K562 (cell line): ENCODE measurements around the gene TSPOAP1. TPM values are rescaled to one million over a fixed set of nuclear protein-coding genes. Genes with fewer than 3 reads are reported as not detected.

ENCODE experiments used
- BACH1 ChIP-seq: fragments of 200-800 bp; sonication (Bioruptor generic); IDR thresholded peaks from 2 replicates; pipeline ENCODE4 v1.6.1; 2016; ENCODE audit warnings: missing genetic modification characterization, missing compliant biosample characterization
- BCOR ChIP-seq: fragments of 450-650 bp; IDR thresholded peaks from 2 replicates; pipeline ENCODE4 v1.6.1; 2016
- CBX2 ChIP-seq: fragments of 200-600 bp; sonication (generic); IDR thresholded peaks from one replicate; pipeline ENCODE4 v1.6.1; 2012; ENCODE audit warnings: mild to moderate bottlenecking, low read length, inconsistent platforms; ENCODE audit not compliant: insufficient read depth, poor library complexity, severe bottlenecking
- DDX20 ChIP-seq: fragments of 450-650 bp; IDR thresholded peaks from 2 replicates; pipeline ENCODE4 v1.6.1; 2016; ENCODE audit warnings: missing genetic modification characterization, low read depth, mild to moderate bottlenecking, missing compliant biosample characterization, moderate library complexity
- DPF2 ChIP-seq: fragments of 450-650 bp; IDR thresholded peaks from 2 replicates; pipeline ENCODE4 v1.6.1; 2016
- EP400 ChIP-seq: fragments of 450-650 bp; IDR thresholded peaks from 2 replicates; pipeline ENCODE4 v1.6.1; 2017; ENCODE audit warnings: antibody characterized with exemption, mild to moderate bottlenecking, moderate library complexity
- ESRRA ChIP-seq: fragments of 450-650 bp; IDR thresholded peaks from 2 replicates; pipeline ENCODE4 v1.6.1; 2014; ENCODE audit warnings: low read depth, mild to moderate bottlenecking, moderate library complexity, borderline replicate concordance
- ETS2 ChIP-seq: IDR thresholded peaks from 2 replicates; pipeline ENCODE4 v1.6.1; 2016; ENCODE audit warnings: borderline replicate concordance, missing genetic modification characterization, mild to moderate bottlenecking, moderate library complexity, missing compliant biosample characterization; ENCODE audit not compliant: poor library complexity, severe bottlenecking
- FOXP1 ChIP-seq: sonication (generic); formaldehyde crosslinking; IDR thresholded peaks from 2 replicates; pipeline ENCODE4 v1.8.0; 2022; ENCODE audit warnings: mild to moderate bottlenecking, missing genetic modification reagents
- KLF1 ChIP-seq: fragments of 450-650 bp; IDR thresholded peaks from 2 replicates; pipeline ENCODE4 v1.6.1; 2016; ENCODE audit warnings: missing genetic modification characterization, missing compliant biosample characterization
- NUFIP1 ChIP-seq: fragments of 450-650 bp; IDR thresholded peaks from 2 replicates; pipeline ENCODE4 v1.6.1; 2018; ENCODE audit not compliant: partially characterized antibody
- SPI1 ChIP-seq: IDR thresholded peaks from 2 replicates; pipeline ENCODE4 v1.6.1; 2011; ENCODE audit warnings: low read depth, low read length, control low read depth, borderline replicate concordance
- TBP ChIP-seq: optimal IDR thresholded peaks from 2 replicates; pipeline ENCODE3; 2011; ENCODE audit warnings: low read depth, low read length, improper control_type of control experiment
- TGIF2 ChIP-seq: sonication (generic); formaldehyde crosslinking; IDR thresholded peaks from 2 replicates; pipeline ENCODE4 v1.8.1; 2022; ENCODE audit warnings: mild to moderate bottlenecking, missing genetic modification reagents, moderate library complexity
- ZNF263 ChIP-seq: sonication (generic); formaldehyde crosslinking; IDR thresholded peaks from 2 replicates; pipeline ENCODE4 v1.8.0; 2022; ENCODE audit warnings: mild to moderate bottlenecking, missing genetic modification reagents, borderline replicate concordance
- polyA plus RNA-seq, 8 experiments: library from polyadenylated mRNA; depleted of rRNA in 4 of 8; stranded (reverse) in 5 of 8; unstranded in 3 of 8; fragments of >200 nt; fragmentation: Nextera tagmentation in 2 of 8; fragmentation: Illumina TruSeq in 1 of 8; extraction: Ambion mirVana in 2 of 8; extraction: Trizol in 1 of 8; gene quantifications; 2 replicates each; pipeline versions ENCODE4 v1.2.1 to v1.2.3, GENCODE V29; 2011 to 2014; ENCODE audit warnings: inconsistent platforms in 1 of 8, missing spikeins in 1 of 8
- total RNA-seq, 7 experiments: library from RNA; depleted of rRNA in 6 of 7; stranded (reverse); fragments of >200 nt in 6 of 7; fragmentation: Illumina TruSeq in 2 of 7; extraction: Trizol in 2 of 7; gene quantifications; 2 replicates each; pipeline versions ENCODE4 v1.2.1 to v1.2.3, GENCODE V29; 2011 to 2021; ENCODE audit warnings: low replicate concordance in 1 of 7
- TF ChIP-seq, protein P1 (sequence below): fragments of 250-450 bp; sonication (Bioruptor Pico); IDR thresholded peaks from 2 replicates; pipeline ENCODE4 v1.4.0; 2020
- TF ChIP-seq, protein P2 (sequence below), 2 experiments: fragments of 450-650 bp; IDR thresholded peaks; 2 replicates each; pipeline ENCODE4 v1.6.1; 2016
- TF ChIP-seq, protein P3 (sequence below): fragments of 450-650 bp; formaldehyde crosslinking; IDR thresholded peaks from 2 replicates; pipeline ENCODE4 v1.4.0; 2020; ENCODE audit warnings: mild to moderate bottlenecking

TSPOAP1 gene
- total and polyA plus RNA-seq, 9 of the 15 experiments (the other 6 are each of a cell fraction or from before 2014, with no cell fraction given), result 0.87 to 3.9 (median 1.8) TPM; not detected in 2

DNA sequence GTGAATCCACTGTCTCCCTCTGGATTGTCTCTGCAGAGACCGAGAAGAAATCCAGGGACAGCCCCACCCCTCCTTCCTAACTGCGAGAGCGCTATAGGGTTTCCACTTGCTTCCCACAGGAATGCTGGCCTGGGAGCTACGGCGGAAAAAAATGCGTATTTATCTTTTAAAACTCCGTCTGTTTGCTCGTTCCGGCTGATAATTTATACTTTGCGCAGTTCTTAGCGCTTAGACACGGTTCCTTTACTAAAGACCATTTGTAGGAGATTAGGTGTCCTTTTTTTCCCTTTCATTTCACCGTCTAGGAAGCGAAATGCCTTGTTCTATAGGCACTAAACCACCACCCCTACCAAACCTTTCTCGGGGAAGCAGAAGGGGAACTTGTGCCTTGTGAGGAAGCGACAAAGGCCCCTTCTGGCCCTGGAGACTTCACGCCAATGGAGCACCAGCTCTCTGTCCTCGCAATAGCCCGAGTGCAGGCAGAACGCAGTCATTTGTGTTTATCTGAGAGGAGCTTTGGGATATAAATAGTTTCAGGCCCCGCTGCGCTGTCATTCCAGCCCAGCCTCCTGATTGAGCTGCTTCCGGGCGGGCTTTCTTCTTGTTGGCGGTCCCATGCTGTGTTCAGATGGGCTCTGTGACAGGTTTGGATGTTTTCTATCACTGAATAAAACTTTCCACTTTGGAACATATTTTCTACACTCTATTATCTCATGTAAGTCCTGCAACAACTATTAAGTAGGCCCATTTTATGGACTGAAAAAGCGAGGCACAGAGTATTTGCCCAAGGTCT is 24.2 kb upstream of the TSPOAP1 start (continued):
- no peak for TF ChIP-seq TGIF2
- TF ChIP-seq SPI1, result 0 out of 2 replicates have a peak, but pooled peaks have one; percentile 13
- TF ChIP-seq DDX20 (tag), result no peak
- no peak; the same call in none of the 2 replicates for TF ChIP-seq EP400
- no peak for TF ChIP-seq CBX2
- 0 out of 2 replicates have a peak, but pooled peaks have one; percentile 62 for TF ChIP-seq FOXP1 (CRISPR knock-in tag)
- peak; percentile 16; the same call in 1 of the 2 replicates for TF ChIP-seq DPF2
- TF ChIP-seq KLF1 (tag), result no peak
- TF ChIP-seq ETS2 (tag), result no peak
- TF ChIP-seq NUFIP1, result no peak
- TF ChIP-seq TBP, result peak; percentile 75
- peak; percentile 64; the same call in 1 of the 2 replicates for TF ChIP-seq BACH1 (tag)
- TF ChIP-seq, protein P1, sequence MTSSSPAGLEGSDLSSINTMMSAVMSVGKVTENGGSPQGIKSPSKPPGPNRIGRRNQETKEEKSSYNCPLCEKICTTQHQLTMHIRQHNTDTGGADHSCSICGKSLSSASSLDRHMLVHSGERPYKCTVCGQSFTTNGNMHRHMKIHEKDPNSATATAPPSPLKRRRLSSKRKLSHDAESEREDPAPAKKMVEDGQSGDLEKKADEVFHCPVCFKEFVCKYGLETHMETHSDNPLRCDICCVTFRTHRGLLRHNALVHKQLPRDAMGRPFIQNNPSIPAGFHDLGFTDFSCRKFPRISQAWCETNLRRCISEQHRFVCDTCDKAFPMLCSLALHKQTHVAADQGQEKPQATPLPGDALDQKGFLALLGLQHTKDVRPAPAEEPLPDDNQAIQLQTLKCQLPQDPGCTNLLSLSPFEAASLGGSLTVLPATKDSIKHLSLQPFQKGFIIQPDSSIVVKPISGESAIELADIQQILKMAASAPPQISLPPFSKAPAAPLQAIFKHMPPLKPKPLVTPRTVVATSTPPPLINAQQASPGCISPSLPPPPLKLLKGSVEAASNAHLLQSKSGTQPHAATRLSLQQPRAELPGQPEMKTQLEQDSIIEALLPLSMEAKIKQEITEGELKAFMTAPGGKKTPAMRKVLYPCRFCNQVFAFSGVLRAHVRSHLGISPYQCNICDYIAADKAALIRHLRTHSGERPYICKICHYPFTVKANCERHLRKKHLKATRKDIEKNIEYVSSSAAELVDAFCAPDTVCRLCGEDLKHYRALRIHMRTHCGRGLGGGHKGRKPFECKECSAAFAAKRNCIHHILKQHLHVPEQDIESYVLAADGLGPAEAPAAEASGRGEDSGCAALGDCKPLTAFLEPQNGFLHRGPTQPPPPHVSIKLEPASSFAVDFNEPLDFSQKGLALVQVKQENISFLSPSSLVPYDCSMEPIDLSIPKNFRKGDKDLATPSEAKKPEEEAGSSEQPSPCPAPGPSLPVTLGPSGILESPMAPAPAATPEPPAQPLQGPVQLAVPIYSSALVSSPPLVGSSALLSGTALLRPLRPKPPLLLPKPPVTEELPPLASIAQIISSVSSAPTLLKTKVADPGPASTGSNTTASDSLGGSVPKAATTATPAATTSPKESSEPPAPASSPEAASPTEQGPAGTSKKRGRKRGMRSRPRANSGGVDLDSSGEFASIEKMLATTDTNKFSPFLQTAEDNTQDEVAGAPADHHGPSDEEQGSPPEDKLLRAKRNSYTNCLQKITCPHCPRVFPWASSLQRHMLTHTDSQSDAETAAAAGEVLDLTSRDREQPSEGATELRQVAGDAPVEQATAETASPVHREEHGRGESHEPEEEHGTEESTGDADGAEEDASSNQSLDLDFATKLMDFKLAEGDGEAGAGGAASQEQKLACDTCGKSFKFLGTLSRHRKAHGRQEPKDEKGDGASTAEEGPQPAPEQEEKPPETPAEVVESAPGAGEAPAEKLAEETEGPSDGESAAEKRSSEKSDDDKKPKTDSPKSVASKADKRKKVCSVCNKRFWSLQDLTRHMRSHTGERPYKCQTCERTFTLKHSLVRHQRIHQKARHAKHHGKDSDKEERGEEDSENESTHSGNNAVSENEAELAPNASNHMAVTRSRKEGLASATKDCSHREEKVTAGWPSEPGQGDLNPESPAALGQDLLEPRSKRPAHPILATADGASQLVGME (CRISPR knock-in tag), result no peak
- peak; percentile 97 for TF ChIP-seq BCOR
- TF ChIP-seq ESRRA, result no peak
- TF ChIP-seq, protein P2, sequence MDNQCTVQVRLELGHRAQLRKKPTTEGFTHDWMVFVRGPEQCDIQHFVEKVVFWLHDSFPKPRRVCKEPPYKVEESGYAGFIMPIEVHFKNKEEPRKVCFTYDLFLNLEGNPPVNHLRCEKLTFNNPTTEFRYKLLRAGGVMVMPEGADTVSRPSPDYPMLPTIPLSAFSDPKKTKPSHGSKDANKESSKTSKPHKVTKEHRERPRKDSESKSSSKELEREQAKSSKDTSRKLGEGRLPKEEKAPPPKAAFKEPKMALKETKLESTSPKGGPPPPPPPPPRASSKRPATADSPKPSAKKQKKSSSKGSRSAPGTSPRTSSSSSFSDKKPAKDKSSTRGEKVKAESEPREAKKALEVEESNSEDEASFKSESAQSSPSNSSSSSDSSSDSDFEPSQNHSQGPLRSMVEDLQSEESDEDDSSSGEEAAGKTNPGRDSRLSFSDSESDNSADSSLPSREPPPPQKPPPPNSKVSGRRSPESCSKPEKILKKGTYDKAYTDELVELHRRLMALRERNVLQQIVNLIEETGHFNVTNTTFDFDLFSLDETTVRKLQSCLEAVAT (IDR thresholded peaks at IDR 0.05), result peak in 1 of 2 experiments; percentile 61; a peak in 1 of 4 replicates
- TF ChIP-seq, protein P3, sequence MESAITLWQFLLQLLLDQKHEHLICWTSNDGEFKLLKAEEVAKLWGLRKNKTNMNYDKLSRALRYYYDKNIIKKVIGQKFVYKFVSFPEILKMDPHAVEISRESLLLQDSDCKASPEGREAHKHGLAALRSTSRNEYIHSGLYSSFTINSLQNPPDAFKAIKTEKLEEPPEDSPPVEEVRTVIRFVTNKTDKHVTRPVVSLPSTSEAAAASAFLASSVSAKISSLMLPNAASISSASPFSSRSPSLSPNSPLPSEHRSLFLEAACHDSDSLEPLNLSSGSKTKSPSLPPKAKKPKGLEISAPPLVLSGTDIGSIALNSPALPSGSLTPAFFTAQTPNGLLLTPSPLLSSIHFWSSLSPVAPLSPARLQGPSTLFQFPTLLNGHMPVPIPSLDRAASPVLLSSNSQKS (CRISPR knock-in tag), result no peak
- 0 out of 2 replicates have a peak, but pooled peaks have one; percentile 45 for TF ChIP-seq ZNF263 (CRISPR knock-in tag)
